Raji (cell line): Measurements from ENCODE around the gene FAM83D.

Experiments used
- POLR2A ChIP-seq: IDR thresholded peaks from 2 replicates; pipeline ENCODE4 v1.6.1; 2011; ENCODE audit warnings: low read depth, low read length, control low read depth; ENCODE audit not compliant: insufficient read depth

Gene FAM83D

GRCh38 chr20:38926142-38926933, at the start of gene FAM83D:
TSS of gene FAM83D (plus strand) at chr20:38926417. CDS start at chr20:38926443, 26 bp downstream.
- TF ChIP-seq POLR2A = peak; percentile 95

- no peak for TF ChIP-seq POLR2A
Measured at GRCh38 chr20:38877483-38877882, 48.7 kb upstream of the FAM83D start.

GRCh38 chr20:38878866-38879265, 47.4 kb upstream of the FAM83D start:
- no peak for TF ChIP-seq POLR2A

GRCh38 chr20:38880952-38881735, 45.1 kb upstream of the FAM83D start:
- peak; percentile 52; the same call in 1 of the 2 replicates for TF ChIP-seq POLR2A

- TF ChIP-seq POLR2A = no peak
Measured at GRCh38 chr20:38881806-38882440, 44.3 kb upstream of the FAM83D start.

- TF ChIP-seq POLR2A = no peak
Measured at GRCh38 chr20:38882600-38882999, 43.6 kb upstream of the FAM83D start.

GRCh38 chr20:38883081-38883980, 42.9 kb upstream of the FAM83D start:
- TF ChIP-seq POLR2A = no peak

GRCh38 chr20:38883981-38884733, 42.1 kb upstream of the FAM83D start:
- TF ChIP-seq POLR2A = peak; percentile 44; the same call in 1 of the 2 replicates

GRCh38 chr20:38885357-38885756, 40.9 kb upstream of the FAM83D start:
- TF ChIP-seq POLR2A = no peak

GRCh38 chr20:38888059-38888831, 38.0 kb upstream of the FAM83D start:
- TF ChIP-seq POLR2A = no peak

GRCh38 chr20:38889050-38889449, 37.2 kb upstream of the FAM83D start:
- no peak for TF ChIP-seq POLR2A

GRCh38 chr20:38889792-38890496, 36.3 kb upstream of the FAM83D start:
- TF ChIP-seq POLR2A = no peak

- no peak for TF ChIP-seq POLR2A
Measured at GRCh38 chr20:38890497-38890818, 35.8 kb upstream of the FAM83D start.
